ENCODE data around the gene DEFB108B. TPM values are rescaled to one million over a fixed set of nuclear protein-coding genes. Genes with fewer than 3 reads are reported as not detected.
"Not testable (repeated sequence)": the region's sequence is repeated elsewhere in the genome, so short reads cannot be mapped to it uniquely, and the experiment has no call there.

Gene DEFB108B
- polyA plus RNA-seq (2011; rRNA removed) = not detected in 2 replicates
- polyA minus RNA-seq (2011; rRNA and poly(A)+ RNA removed) = not detected in 2 replicates

- POLR2A ChIA-PET; H3K27me3 ChIP-seq (ENCODE audit: control insufficient read depth, insufficient read depth, low read length); CTCF ChIA-PET; H3K27ac ChIP-seq (ENCODE audit: low read depth, low read length); H3K9me3 ChIP-seq (ENCODE audit: control insufficient read depth, insufficient read depth, low read length); H3K4me3 ChIP-seq (ENCODE audit: low read depth, low read length); DNase-seq (ENCODE audit: low read depth, low spot score): not testable (repeated sequence)
Observed at GRCh38 chr11:71832811-71833210, at the start of gene DEFB108B. TSS of gene DEFB108B (plus strand) at chr11:71833200. CDS start at chr11:71833200, 0 bp downstream.

DNA sequence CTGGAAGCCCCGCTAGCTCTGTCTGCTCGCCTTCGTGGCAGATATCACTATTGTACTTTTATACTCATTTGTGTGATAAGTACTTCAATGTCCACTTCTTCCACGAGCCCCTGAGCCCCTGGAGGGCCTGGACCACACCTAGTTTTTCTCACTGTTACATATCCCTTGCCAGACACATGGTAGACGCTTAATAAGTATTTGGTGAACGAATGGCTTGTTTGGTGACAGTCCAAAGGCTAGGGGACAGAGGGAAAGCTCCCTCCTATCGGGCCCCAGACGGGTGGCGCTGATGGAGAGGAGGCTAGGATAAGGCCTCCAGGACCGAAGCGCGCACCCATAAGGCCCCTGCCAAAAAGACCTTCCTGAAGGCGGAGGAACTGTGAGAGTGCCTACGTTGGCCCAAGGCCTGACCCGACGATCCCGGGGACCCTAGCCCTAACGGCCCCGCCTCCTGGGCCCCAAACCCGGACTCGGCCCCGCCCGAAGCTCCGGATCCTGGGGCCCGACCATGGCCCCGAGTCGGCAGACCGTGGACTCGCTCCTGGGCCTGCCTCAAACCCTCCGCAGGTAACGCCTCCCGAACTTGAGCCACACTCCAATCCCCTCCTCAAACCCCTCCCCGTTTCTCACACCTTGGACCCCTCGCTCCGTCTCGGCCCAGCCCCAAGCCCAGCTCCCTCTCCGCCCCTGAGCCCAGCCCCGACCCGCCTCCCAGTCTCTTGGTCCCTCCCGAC, 46.7 kb upstream of the DEFB108B start:
- ChIA-PET POLR2A (interaction anchor here (0.6 kb wide), 1 partner anchor 11 kb away, joined by 3 read pairs; no protein-coding TSS in a partner anchor), CTCF (interaction anchor here (0.6 kb wide), 1 partner anchor 239 kb away, joined by 3 read pairs; no protein-coding TSS in a partner anchor)
- H3K4me3 ChIP-seq (ENCODE audit: low read depth, low read length) = peak overlapping the region; percentile 60
- H3K27me3 ChIP-seq (ENCODE audit: control insufficient read depth, insufficient read depth, low read length); H3K9me3 ChIP-seq (ENCODE audit: control insufficient read depth, insufficient read depth, low read length); DNase-seq (ENCODE audit: low read depth, low spot score): not testable (repeated sequence)
- peak overlapping the region; percentile 39 for H3K27ac ChIP-seq (ENCODE audit: low read depth, low read length)

DNA sequence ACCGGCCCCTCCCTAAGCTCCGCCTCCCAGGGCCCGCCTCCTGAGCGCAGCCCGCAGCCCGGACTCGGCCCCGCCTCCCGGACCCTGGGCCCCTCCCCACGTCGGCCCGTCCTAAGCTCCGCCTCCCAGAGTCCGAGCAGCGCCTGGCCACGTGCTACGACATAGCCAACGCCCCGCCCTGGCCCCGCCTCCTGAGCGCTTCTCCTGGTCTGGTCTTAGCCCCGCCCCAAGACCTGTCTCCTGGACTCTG, 46.2 kb upstream of the DEFB108B start:
- H3K4me3 ChIP-seq (ENCODE audit: low read depth, low read length) = peak overlapping the region; percentile 73
- peak overlapping the region; percentile 87 for H3K27ac ChIP-seq (ENCODE audit: low read depth, low read length)
- peak; percentile 99 for DNase-seq (ENCODE audit: low read depth, low spot score)
- ChIA-PET POLR2A (interaction anchor here (0.6 kb wide), 1 partner anchor 11 kb away, joined by 3 read pairs; no protein-coding TSS in a partner anchor), CTCF (interaction anchor here (0.6 kb wide), 1 partner anchor 239 kb away, joined by 3 read pairs; no protein-coding TSS in a partner anchor)
- not testable (repeated sequence) for H3K9me3 ChIP-seq (ENCODE audit: control insufficient read depth, insufficient read depth, low read length); H3K27me3 ChIP-seq (ENCODE audit: control insufficient read depth, insufficient read depth, low read length)

DNA sequence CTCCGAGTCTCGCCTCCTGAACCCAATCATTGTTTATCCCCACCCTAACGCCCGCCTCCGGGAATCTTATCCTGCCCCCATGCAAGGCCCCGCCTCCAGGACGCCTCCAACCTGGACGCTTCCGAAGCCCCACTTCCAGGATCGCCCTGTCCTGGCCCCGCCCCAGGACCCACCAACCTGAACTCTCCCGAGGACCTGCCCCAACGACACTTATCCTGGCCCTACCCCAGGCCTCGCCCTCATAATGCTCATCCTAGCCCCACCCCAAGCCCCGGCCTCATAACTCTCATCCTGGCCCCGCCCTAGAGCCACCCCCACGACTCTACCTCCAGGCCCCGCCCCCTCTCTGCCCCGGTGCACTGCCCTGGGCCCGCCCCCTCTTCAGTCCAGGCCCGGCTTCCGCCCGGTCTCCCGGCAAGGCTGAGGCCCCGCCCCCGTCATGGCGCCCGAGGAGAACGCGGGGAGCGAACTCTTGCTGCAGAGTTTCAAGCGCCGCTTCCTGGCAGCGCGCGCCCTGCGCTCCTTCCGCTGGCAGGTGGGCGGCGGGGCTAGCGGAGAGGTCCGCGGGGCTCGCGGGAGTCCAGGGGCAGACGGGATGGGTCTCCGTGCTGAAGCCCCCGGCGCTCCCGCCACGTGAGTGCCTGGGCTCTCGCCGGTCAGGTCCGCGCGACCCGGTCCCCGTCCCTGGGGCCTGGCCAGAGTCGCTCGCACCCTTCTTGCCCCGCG, 45.7 kb upstream of the DEFB108B start:
- ChIA-PET CTCF (no interaction called here), POLR2A (interaction anchor here (0.6 kb wide), 1 partner anchor 12 kb away, joined by 3 read pairs; no protein-coding TSS in a partner anchor)
- Histone ChIP-seq H3K27me3 (ENCODE audit: control insufficient read depth, insufficient read depth, low read length) (no peaks in the 10 kb centered on the region), H3K9me3 (ENCODE audit: control insufficient read depth, insufficient read depth, low read length) (no peaks in the 10 kb centered on the region), H3K27ac (ENCODE audit: low read depth, low read length) (peak overlapping the region; percentile 87), H3K4me3 (ENCODE audit: low read depth, low read length) (peak overlapping the region; percentile 73)
- TF ChIP-seq, protein P1, sequence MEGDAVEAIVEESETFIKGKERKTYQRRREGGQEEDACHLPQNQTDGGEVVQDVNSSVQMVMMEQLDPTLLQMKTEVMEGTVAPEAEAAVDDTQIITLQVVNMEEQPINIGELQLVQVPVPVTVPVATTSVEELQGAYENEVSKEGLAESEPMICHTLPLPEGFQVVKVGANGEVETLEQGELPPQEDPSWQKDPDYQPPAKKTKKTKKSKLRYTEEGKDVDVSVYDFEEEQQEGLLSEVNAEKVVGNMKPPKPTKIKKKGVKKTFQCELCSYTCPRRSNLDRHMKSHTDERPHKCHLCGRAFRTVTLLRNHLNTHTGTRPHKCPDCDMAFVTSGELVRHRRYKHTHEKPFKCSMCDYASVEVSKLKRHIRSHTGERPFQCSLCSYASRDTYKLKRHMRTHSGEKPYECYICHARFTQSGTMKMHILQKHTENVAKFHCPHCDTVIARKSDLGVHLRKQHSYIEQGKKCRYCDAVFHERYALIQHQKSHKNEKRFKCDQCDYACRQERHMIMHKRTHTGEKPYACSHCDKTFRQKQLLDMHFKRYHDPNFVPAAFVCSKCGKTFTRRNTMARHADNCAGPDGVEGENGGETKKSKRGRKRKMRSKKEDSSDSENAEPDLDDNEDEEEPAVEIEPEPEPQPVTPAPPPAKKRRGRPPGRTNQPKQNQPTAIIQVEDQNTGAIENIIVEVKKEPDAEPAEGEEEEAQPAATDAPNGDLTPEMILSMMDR (IDR thresholded peaks at IDR 0.05; ENCODE audit: low read depth, low read length) = no peak
- peak; percentile 72 for DNase-seq (ENCODE audit: low read depth, low spot score)

GRCh38 chr11:71787824-71788454, 45.1 kb upstream of the DEFB108B start:
- DNase-seq (ENCODE audit: low read depth, low spot score) = not testable (repeated sequence)

GRCh38 chr11:71789444-71790196, 43.4 kb upstream of the DEFB108B start:
- DNase-seq (ENCODE audit: low read depth, low spot score); CTCF ChIA-PET; H3K27ac ChIP-seq (ENCODE audit: low read depth, low read length); H3K4me3 ChIP-seq (ENCODE audit: low read depth, low read length); H3K9me3 ChIP-seq (ENCODE audit: control insufficient read depth, insufficient read depth, low read length); H3K27me3 ChIP-seq (ENCODE audit: control insufficient read depth, insufficient read depth, low read length); POLR2A ChIA-PET: not testable (repeated sequence)

More at GRCh38 chr11:71787824-71788454, 45.1 kb upstream of the DEFB108B start:
- peak overlapping the region; percentile 73 for H3K4me3 ChIP-seq (ENCODE audit: low read depth, low read length)
- CTCF ChIA-PET; H3K9me3 ChIP-seq (ENCODE audit: control insufficient read depth, insufficient read depth, low read length); H3K27me3 ChIP-seq (ENCODE audit: control insufficient read depth, insufficient read depth, low read length); POLR2A ChIA-PET: not testable (repeated sequence)
- peak overlapping the region; percentile 87 for H3K27ac ChIP-seq (ENCODE audit: low read depth, low read length)

DNA sequence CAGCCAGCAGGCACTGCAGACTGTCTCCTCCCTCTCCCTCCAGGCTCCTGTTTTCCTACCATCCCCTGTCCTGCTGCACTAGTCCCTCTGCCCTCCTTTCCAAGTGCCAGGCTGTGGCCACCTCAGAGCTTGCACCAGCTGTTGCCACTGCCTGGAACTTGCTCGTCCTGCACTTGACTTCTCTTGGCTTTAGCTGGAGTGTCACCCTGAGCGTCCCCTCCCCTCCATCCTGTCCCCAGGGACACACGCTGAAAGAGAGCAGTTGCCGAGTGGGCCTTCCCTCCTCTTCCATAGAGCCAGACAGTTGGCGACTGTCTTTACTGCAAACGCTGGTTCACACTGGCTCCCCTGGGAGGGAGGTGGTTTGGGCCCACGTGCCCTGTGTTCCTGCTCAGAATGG, 41.9 kb upstream of the DEFB108B start:
- H3K27ac ChIP-seq (ENCODE audit: low read depth, low read length); H3K9me3 ChIP-seq (ENCODE audit: control insufficient read depth, insufficient read depth, low read length); H3K4me3 ChIP-seq (ENCODE audit: low read depth, low read length); CTCF ChIA-PET; H3K27me3 ChIP-seq (ENCODE audit: control insufficient read depth, insufficient read depth, low read length); DNase-seq (ENCODE audit: low read depth, low spot score); POLR2A ChIA-PET: not testable (repeated sequence)
